ENCODE data around the gene NYNRIN. TPM values are rescaled to one million over a fixed set of nuclear protein-coding genes. Genes with fewer than 3 reads are reported as not detected.

NYNRIN gene
- total RNA-seq, 1 donor from 2014 or later, result 40.0 TPM

DNA sequence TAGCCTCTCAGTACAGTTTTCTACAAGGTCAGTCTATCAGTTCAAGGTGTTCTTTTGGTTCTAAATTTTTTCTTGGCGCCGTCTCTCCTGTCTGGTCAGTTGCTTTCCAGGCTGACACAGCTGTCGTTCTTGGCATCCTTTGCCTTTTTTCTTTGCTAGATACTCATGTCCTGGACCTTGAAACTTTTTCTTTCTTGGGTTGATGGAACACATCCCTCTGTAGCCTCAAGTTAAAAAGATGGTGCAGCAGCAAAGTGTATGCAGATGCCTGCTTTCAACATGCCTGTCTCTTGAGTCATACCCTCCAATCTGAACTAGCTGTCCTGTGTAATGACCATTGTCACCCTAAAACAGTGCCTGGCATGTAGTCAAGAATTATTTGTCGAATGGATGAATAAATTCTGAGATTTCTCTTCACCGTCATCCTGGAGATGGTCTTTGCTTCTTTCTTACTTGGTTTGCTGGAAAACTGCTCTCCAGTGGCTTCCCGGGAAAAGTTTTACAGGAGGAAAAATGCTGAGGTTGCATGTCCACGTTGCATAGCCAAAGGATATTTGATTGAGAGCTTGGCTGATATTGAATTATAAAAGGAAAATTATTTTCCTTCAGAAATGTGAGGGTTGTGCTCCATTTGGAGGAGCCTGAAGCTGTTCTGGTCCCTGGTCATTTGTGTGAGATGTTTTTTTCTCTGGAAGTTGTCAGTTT is 4.6 kb downstream of the NYNRIN start:
- peaks cover 2% of the 10 kb centered on the region for H3K36me3 Mint-ChIP-seq (ENCODE audit: insufficient read depth)
- H3K9me3 Mint-ChIP-seq (ENCODE audit: low read depth), result no peaks in the 10 kb centered on the region
- H3K27ac Mint-ChIP-seq, result no peak overlapping the region
- no peak overlapping the region for H3K4me3 Mint-ChIP-seq (ENCODE audit: low read depth)
- H3K4me1 Mint-ChIP-seq (ENCODE audit: low read depth), result peaks cover 26% of the 10 kb centered on the region
- no peak for DNase-seq (ENCODE audit: low spot score, unreplicated experiment)
- TF ChIP-seq, protein P1, sequence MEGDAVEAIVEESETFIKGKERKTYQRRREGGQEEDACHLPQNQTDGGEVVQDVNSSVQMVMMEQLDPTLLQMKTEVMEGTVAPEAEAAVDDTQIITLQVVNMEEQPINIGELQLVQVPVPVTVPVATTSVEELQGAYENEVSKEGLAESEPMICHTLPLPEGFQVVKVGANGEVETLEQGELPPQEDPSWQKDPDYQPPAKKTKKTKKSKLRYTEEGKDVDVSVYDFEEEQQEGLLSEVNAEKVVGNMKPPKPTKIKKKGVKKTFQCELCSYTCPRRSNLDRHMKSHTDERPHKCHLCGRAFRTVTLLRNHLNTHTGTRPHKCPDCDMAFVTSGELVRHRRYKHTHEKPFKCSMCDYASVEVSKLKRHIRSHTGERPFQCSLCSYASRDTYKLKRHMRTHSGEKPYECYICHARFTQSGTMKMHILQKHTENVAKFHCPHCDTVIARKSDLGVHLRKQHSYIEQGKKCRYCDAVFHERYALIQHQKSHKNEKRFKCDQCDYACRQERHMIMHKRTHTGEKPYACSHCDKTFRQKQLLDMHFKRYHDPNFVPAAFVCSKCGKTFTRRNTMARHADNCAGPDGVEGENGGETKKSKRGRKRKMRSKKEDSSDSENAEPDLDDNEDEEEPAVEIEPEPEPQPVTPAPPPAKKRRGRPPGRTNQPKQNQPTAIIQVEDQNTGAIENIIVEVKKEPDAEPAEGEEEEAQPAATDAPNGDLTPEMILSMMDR (IDR thresholded peaks at IDR 0.05; ENCODE audit: unreplicated experiment), result no peak
- H3K27me3 Mint-ChIP-seq, result no peaks in the 10 kb centered on the region

DNA sequence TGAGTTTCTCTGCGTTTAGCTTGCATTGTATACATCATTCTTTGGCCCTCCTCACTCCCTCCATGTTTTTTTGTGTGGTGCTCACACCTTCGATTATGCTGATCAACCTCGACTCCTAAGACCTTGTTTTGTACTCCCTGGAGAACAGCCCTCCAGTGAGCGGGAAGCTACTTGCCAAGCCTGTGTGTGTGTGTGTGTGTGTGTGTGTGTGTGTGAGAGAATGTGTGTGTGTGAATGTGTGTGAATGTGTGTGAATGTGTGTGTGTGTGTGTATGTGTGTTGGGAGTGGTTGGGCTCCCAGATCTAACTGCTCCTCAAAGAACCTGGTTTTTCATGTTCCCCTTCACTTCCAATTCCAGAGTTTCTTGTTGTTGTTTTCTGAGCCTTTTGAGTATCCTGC is 6.0 kb downstream of the NYNRIN start:
- TF ChIP-seq, protein P1 (IDR thresholded peaks at IDR 0.05; ENCODE audit: unreplicated experiment), result no peak
- no peaks in the 10 kb centered on the region for H3K9me3 Mint-ChIP-seq (ENCODE audit: low read depth)
- no peaks in the 10 kb centered on the region for H3K27me3 Mint-ChIP-seq
- H3K27ac Mint-ChIP-seq, result no peak overlapping the region
- peaks cover 21% of the 10 kb centered on the region for H3K4me1 Mint-ChIP-seq (ENCODE audit: low read depth)
- H3K36me3 Mint-ChIP-seq (ENCODE audit: insufficient read depth), result peaks cover 2% of the 10 kb centered on the region
- no peak for DNase-seq (ENCODE audit: low spot score, unreplicated experiment)
- H3K4me3 Mint-ChIP-seq (ENCODE audit: low read depth), result no peak overlapping the region

DNA sequence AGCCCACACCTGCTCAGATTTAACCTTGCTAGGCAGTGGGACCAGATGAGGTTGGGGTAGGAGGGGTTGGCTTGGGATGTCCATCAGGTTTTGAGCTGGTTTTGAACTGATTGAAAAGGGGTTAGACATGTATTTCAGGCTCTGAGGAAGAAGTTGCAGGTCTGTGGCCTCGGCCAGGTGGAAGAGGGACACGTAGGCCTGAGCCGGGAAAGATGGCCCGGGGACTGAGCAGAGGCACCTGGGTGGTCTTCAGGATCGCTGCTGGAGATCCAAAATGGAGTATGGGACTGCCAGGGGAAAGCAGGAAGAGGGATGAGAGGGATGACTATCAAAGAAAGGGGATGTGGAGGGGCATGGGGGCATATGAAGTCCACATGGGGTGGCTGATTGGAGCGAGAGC is 7.6 kb downstream of the NYNRIN start:
- Mint-ChIP-seq H3K9me3 (ENCODE audit: low read depth) (no peaks in the 10 kb centered on the region), H3K4me1 (ENCODE audit: low read depth) (peaks cover 15% of the 10 kb centered on the region), H3K27me3 (no peaks in the 10 kb centered on the region), H3K4me3 (ENCODE audit: low read depth) (no peak overlapping the region), H3K27ac (no peak overlapping the region), H3K36me3 (ENCODE audit: insufficient read depth) (peaks cover 3% of the 10 kb centered on the region)
- no peak for DNase-seq (ENCODE audit: low spot score, unreplicated experiment)
- TF ChIP-seq, protein P1 (IDR thresholded peaks at IDR 0.05; ENCODE audit: unreplicated experiment), result no peak

GRCh38 chr14:24407608-24408325 is 9.0 kb downstream of the NYNRIN start:
- Mint-ChIP-seq H3K36me3 (ENCODE audit: insufficient read depth) (peaks cover 6% of the 10 kb centered on the region), H3K27ac (no peak overlapping the region), H3K4me3 (ENCODE audit: low read depth) (no peak overlapping the region), H3K9me3 (ENCODE audit: low read depth) (no peaks in the 10 kb centered on the region), H3K27me3 (no peaks in the 10 kb centered on the region), H3K4me1 (ENCODE audit: low read depth) (peaks cover 5% of the 10 kb centered on the region)
- no peak for DNase-seq (ENCODE audit: low spot score, unreplicated experiment)
- TF ChIP-seq, protein P1 (IDR thresholded peaks at IDR 0.05; ENCODE audit: unreplicated experiment), result no peak

DNA sequence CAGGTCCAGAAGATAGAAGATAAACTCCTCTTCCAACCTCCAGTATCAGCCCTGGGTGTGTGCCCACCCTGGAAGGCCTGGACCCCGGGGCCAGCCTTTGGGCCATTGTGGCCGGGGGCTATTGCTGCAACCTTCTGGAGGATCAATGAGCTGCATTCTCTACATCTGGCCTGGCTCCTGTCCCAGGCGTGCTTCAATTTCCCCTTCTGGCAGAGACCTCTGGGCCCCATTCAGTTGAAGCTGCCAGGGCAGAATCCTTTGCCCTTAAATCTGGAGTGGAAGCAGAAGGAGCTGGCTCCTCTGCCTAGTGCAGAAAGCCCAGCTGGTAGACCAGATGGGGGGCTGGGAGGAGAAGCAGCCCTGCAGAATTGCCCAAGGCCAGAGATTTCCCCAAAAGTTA is 10.0 kb downstream of the NYNRIN start:
- no peak overlapping the region for H3K27ac Mint-ChIP-seq
- TF ChIP-seq, protein P1 (IDR thresholded peaks at IDR 0.05; ENCODE audit: unreplicated experiment), result no peak

More for the DNA sequence above, 10.0 kb downstream of the NYNRIN start:
- no peak for DNase-seq (ENCODE audit: low spot score, unreplicated experiment)
- peaks cover 10% of the 10 kb centered on the region for H3K36me3 Mint-ChIP-seq (ENCODE audit: insufficient read depth)
- no peaks in the 10 kb centered on the region for H3K27me3 Mint-ChIP-seq
- no peak overlapping the region for H3K4me3 Mint-ChIP-seq (ENCODE audit: low read depth)
- H3K4me1 Mint-ChIP-seq (ENCODE audit: low read depth), result no peaks in the 10 kb centered on the region
- no peaks in the 10 kb centered on the region for H3K9me3 Mint-ChIP-seq (ENCODE audit: low read depth)
